RPMI7951 (cell line): ENCODE measurements around the gene AOC1. TPM values are rescaled to one million over a fixed set of nuclear protein-coding genes. Genes with fewer than 3 reads are reported as not detected.

Experiments used
- DNase-seq: peaks from one replicate; pipeline ENCODE4 v3.0.0-alpha.2; 2012; ENCODE audit warnings: low read depth
- total RNA-seq: library from RNA; depleted of rRNA; stranded (reverse); fragments of >200 nt; shearing (Covaris generic); gene quantifications from 2 replicates; pipeline ENCODE4 v1.2.3, GENCODE V29; 2014

The AOC1 gene
- total RNA-seq, 1 experiment from 2014 or later: not detected

- DNase-seq: no peak
These were observed 20.5 kb upstream of the AOC1 start for GRCh38 chr7:150831851-150832250.

GRCh38 chr7:150835019-150835418, 17.3 kb upstream of the AOC1 start:
- DNase-seq: no peak

GRCh38 chr7:150835702-150836280, 16.5 kb upstream of the AOC1 start:
- DNase-seq: no peak

- no peak for DNase-seq
These were observed 13.2 kb upstream of the AOC1 start for GRCh38 chr7:150838965-150839650.

GRCh38 chr7:150842018-150842417, 10.3 kb upstream of the AOC1 start:
- DNase-seq: no peak

GRCh38 chr7:150842716-150843115, 9.6 kb upstream of the AOC1 start:
- DNase-seq: no peak

- DNase-seq: no peak
These were observed 6.9 kb upstream of the AOC1 start for GRCh38 chr7:150845421-150845861.

- no peak for DNase-seq
These were observed 5.8 kb upstream of the AOC1 start for GRCh38 chr7:150846291-150847115.

- no peak for DNase-seq
These were observed 4.8 kb upstream of the AOC1 start for GRCh38 chr7:150847536-150847935.

GRCh38 chr7:150848111-150848510, 4.2 kb upstream of the AOC1 start:
- DNase-seq: no peak

- no peak for DNase-seq
These were observed 3.7 kb upstream of the AOC1 start for GRCh38 chr7:150848561-150849115.

- no peak for DNase-seq
These were observed 3.0 kb upstream of the AOC1 start for GRCh38 chr7:150849204-150849775.

GRCh38 chr7:150850273-150850672, 2.0 kb upstream of the AOC1 start:
- DNase-seq: no peak

- no peak for DNase-seq
These were observed 586 bp upstream of the AOC1 start for GRCh38 chr7:150851492-150852370.

GRCh38 chr7:150854066-150855000, 2.0 kb downstream of the AOC1 start:
- DNase-seq: no peak

- DNase-seq: no peak
These were observed 2.7 kb downstream of the AOC1 start for GRCh38 chr7:150855046-150855445.

- no peak for DNase-seq
These were observed 3.4 kb downstream of the AOC1 start for GRCh38 chr7:150855476-150856302.

GRCh38 chr7:150856303-150857275, 4.3 kb downstream of the AOC1 start:
- DNase-seq: no peak
